ENCODE results near the gene KHDC1L. TPM values are rescaled to one million over a fixed set of nuclear protein-coding genes. Genes with fewer than 3 reads are reported as not detected.

KHDC1L gene, protein sequence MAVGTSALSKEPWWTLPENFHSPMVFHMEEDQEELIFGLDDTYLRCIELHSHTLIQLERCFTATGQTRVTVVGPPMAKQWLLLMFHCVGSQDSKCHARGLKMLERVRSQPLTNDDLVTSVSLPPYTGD
- total RNA-seq, result not detected in 2 replicates

DNA sequence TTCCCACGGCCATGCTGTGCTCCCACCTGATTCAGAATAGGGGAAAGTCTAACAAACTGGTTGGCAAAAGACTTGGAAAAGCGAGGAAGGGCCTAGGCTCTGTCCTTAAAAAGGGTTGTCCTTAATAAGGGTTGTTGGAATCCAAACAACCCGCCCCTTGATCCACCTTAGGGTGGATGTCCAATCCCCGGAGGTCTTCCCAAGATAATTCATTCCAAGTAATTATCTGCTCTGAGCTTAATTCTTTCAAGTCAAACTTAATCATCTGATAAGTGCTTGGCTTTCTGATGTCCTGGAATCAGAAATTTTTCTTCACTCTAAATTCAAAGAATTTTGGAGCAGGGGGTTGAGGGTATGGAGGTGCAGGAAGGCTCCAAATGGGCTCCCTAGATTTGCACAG is at the start of gene KHDC1L:
KHDC1L (minus strand) TSS at position 101 of the 400 bp plus-strand sequence; CDS start at position 13, 88 bp downstream.

DNA sequence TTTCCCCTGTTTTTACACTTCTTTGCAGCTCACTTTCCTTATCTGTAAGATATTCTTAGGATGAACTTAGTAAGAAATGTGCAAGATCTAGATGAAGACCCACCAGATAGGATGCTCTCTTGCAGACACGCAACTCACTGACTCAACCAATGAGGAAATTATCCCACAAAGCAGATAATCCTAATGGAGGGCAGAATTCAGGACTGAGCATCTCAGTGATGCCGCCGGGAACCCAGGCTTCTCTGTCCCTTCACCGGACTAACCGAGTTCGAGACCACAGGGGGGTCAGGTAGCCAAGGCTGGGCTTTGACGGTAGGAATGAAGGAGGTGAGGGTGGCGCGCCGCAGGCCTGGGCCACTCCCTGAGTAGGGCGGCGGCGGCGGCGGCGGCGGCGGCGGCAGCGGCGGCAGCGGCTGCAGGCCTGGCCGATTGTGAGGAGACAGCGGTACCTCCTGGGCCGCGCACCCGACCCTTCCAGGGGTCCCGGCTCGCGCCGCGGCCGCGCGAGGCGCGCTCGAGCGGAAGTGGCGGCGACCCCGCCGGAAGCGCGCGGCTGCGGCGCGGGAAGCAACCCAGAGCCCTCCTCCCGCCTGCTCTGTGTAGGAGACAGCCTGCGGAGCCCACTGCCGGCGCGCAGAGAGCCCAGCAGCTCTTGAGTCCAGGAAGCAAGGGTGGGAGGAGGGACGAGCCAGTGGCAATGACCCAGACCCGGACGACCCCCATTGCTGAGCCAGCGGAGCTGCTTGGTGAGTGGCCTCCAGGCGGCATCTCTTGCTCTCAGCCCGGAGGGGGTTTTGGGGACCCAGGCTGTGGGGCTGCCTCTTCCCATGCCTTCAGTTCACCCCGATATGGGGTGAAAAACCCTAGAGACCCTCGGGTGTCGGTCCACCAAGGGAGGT is 37.6 kb upstream of the KHDC1L start, which contains the start of gene KHDC1:
KHDC1 (minus strand) TSS at position 526 of the 899 bp plus-strand sequence. CDS start 20,679 bp downstream, outside the sequence.

Other genes with a start within 250 kb of the KHDC1L start
- 0.19 and 0.49 TPM in 2 replicates for gene KHDC1, start 37.7 kb upstream of the KHDC1L start, total RNA-seq
- not detected in 2 replicates for gene DPPA5, start 128.8 kb upstream of the KHDC1L start, total RNA-seq
- not detected in 2 replicates for gene KHDC3L, start 137.2 kb upstream of the KHDC1L start, total RNA-seq
- not detected in 2 replicates for gene OOEP, start 144.4 kb upstream of the KHDC1L start, total RNA-seq
- gene DDX43, start 169.3 kb upstream of the KHDC1L start, total RNA-seq, result 0.32 and 0.94 TPM in 2 replicates
- gene CGAS, start 226.8 kb upstream of the KHDC1L start, total RNA-seq, result 4.3 and 6.2 TPM in 2 replicates
- gene MTO1, start 236.2 kb upstream of the KHDC1L start, total RNA-seq, result 21.9 and 34.8 TPM in 2 replicates

Measured in bladder microvascular endothelial cell (primary cell).